ENCODE data around the gene NXT1. TPM values are rescaled to one million over a fixed set of nuclear protein-coding genes. Genes with fewer than 3 reads are reported as not detected.
"Not testable (repeated sequence)": the region's sequence is repeated elsewhere in the genome, so short reads cannot be mapped to it uniquely, and the experiment has no call there.

Gene NXT1
- total RNA-seq, 2 experiments from 2014 or later = 31.9 to 36.9 TPM

- no peaks in the 10 kb centered on the region for H3K27me3 Mint-ChIP-seq (ENCODE audit: low read depth)
- H3K27ac Mint-ChIP-seq = no peak overlapping the region
- H3K36me3 Mint-ChIP-seq (ENCODE audit: low read depth) = peaks cover 2% of the 10 kb centered on the region
- H3K4me1 Mint-ChIP-seq (ENCODE audit: low read depth) = no peaks in the 10 kb centered on the region
- H3K9me3 Mint-ChIP-seq = no peaks in the 10 kb centered on the region
- CTCF ChIA-PET = no interaction called here
- intact Hi-C loops (cut with micrococcal nuclease) = no loop called here
- DNase-seq = no peak
- H3K4me3 Mint-ChIP-seq = no peak overlapping the region
Measured at GRCh38 chr20:23335521-23335920, 15.1 kb upstream of the NXT1 start.

GRCh38 chr20:23336476-23336875 is 14.1 kb upstream of the NXT1 start:
- H3K27ac Mint-ChIP-seq = no peak overlapping the region
- DNase-seq = no peak
- H3K36me3 Mint-ChIP-seq (ENCODE audit: low read depth) = no peaks in the 10 kb centered on the region
- CTCF ChIA-PET = no interaction called here
- no peaks in the 10 kb centered on the region for H3K4me1 Mint-ChIP-seq (ENCODE audit: low read depth)
- intact Hi-C loops (cut with micrococcal nuclease) = no loop called here
- no peak overlapping the region for H3K4me3 Mint-ChIP-seq
- no peaks in the 10 kb centered on the region for H3K27me3 Mint-ChIP-seq (ENCODE audit: low read depth)
- no peaks in the 10 kb centered on the region for H3K9me3 Mint-ChIP-seq

- intact Hi-C loops (cut with micrococcal nuclease) = no loop called here
- H3K27me3 Mint-ChIP-seq (ENCODE audit: low read depth) = no peaks in the 10 kb centered on the region
- DNase-seq = no peak
- no peaks in the 10 kb centered on the region for H3K9me3 Mint-ChIP-seq
- H3K4me1 Mint-ChIP-seq (ENCODE audit: low read depth) = no peaks in the 10 kb centered on the region
- H3K27ac Mint-ChIP-seq = no peak overlapping the region
- no peak overlapping the region for H3K4me3 Mint-ChIP-seq
- CTCF ChIA-PET = no interaction called here
- H3K36me3 Mint-ChIP-seq (ENCODE audit: low read depth) = no peaks in the 10 kb centered on the region
Measured at GRCh38 chr20:23337312-23337711, 13.3 kb upstream of the NXT1 start.

GRCh38 chr20:23339986-23340385 is 10.6 kb upstream of the NXT1 start:
- DNase-seq = no peak
- H3K9me3 Mint-ChIP-seq = no peaks in the 10 kb centered on the region
- CTCF ChIA-PET = interaction anchor here (0.7 to 2.6 kb wide), 5 partner anchors 8 to 1002 kb away, joined by 3 to 18 read pairs (median 4); no protein-coding TSS in a partner anchor
- H3K36me3 Mint-ChIP-seq (ENCODE audit: low read depth) = no peaks in the 10 kb centered on the region
- no peaks in the 10 kb centered on the region for H3K4me1 Mint-ChIP-seq (ENCODE audit: low read depth)
- H3K4me3 Mint-ChIP-seq = no peak overlapping the region
- intact Hi-C loops (cut with micrococcal nuclease) = loop anchor here (2.0 kb wide), 1 partner anchor 1001 kb away; no protein-coding TSS in a partner anchor
- no peak overlapping the region for H3K27ac Mint-ChIP-seq
- H3K27me3 Mint-ChIP-seq (ENCODE audit: low read depth) = no peaks in the 10 kb centered on the region

- H3K9me3 Mint-ChIP-seq = no peaks in the 10 kb centered on the region
- H3K27me3 Mint-ChIP-seq (ENCODE audit: low read depth) = no peaks in the 10 kb centered on the region
- CTCF ChIA-PET = interaction anchor here (0.7 to 2.6 kb wide), 6 partner anchors 8 to 1002 kb away, joined by 3 to 18 read pairs (median 4); no protein-coding TSS in a partner anchor
- no peaks in the 10 kb centered on the region for H3K36me3 Mint-ChIP-seq (ENCODE audit: low read depth)
- DNase-seq = peak; percentile 55
- H3K4me3 Mint-ChIP-seq = no peak overlapping the region
- no peaks in the 10 kb centered on the region for H3K4me1 Mint-ChIP-seq (ENCODE audit: low read depth)
- intact Hi-C loops (cut with micrococcal nuclease) = loop anchor here (2.0 kb wide), 1 partner anchor 1002 kb away; no protein-coding TSS in a partner anchor
- H3K27ac Mint-ChIP-seq = no peak overlapping the region
Measured at GRCh38 chr20:23340524-23340923, 10.1 kb upstream of the NXT1 start.

GRCh38 chr20:23341073-23341472 is 9.5 kb upstream of the NXT1 start:
- Mint-ChIP-seq H3K4me3 (no peak overlapping the region), H3K27ac (no peak overlapping the region), H3K27me3 (ENCODE audit: low read depth) (no peaks in the 10 kb centered on the region), H3K9me3 (no peaks in the 10 kb centered on the region), H3K4me1 (ENCODE audit: low read depth) (no peaks in the 10 kb centered on the region), H3K36me3 (ENCODE audit: low read depth) (no peaks in the 10 kb centered on the region)
- no peak for DNase-seq
- CTCF ChIA-PET = interaction anchor here (0.6 to 2.6 kb wide), 7 partner anchors 8 to 1003 kb away, joined by 3 to 18 read pairs (median 4); no protein-coding TSS in a partner anchor
- intact Hi-C loops (cut with micrococcal nuclease) = loop anchor here (2.0 kb wide), 1 partner anchor 1002 kb away; no protein-coding TSS in a partner anchor

GRCh38 chr20:23343590-23343989 is 7.0 kb upstream of the NXT1 start:
- no peak for DNase-seq
- intact Hi-C loops (cut with micrococcal nuclease) = no loop called here
- CTCF ChIA-PET = no interaction called here
- H3K4me3 Mint-ChIP-seq = no peak overlapping the region
- H3K27me3 Mint-ChIP-seq (ENCODE audit: low read depth) = no peaks in the 10 kb centered on the region
- H3K27ac Mint-ChIP-seq = no peak overlapping the region
- no peaks in the 10 kb centered on the region for H3K9me3 Mint-ChIP-seq
- no peaks in the 10 kb centered on the region for H3K36me3 Mint-ChIP-seq (ENCODE audit: low read depth)
- H3K4me1 Mint-ChIP-seq (ENCODE audit: low read depth) = peaks cover 2% of the 10 kb centered on the region

GRCh38 chr20:23344336-23344735 is 6.3 kb upstream of the NXT1 start:
- DNase-seq = no peak
- H3K36me3 Mint-ChIP-seq (ENCODE audit: low read depth) = no peaks in the 10 kb centered on the region
- no peak overlapping the region for H3K4me3 Mint-ChIP-seq
- H3K27me3 Mint-ChIP-seq (ENCODE audit: low read depth) = no peaks in the 10 kb centered on the region
- H3K9me3 Mint-ChIP-seq = no peaks in the 10 kb centered on the region
- intact Hi-C loops (cut with micrococcal nuclease) = no loop called here
- peaks cover 8% of the 10 kb centered on the region for H3K4me1 Mint-ChIP-seq (ENCODE audit: low read depth)
- CTCF ChIA-PET = no interaction called here
- no peak overlapping the region for H3K27ac Mint-ChIP-seq

- Mint-ChIP-seq H3K4me3 (no peak overlapping the region), H3K36me3 (ENCODE audit: low read depth) (peaks cover 1% of the 10 kb centered on the region), H3K27me3 (ENCODE audit: low read depth) (no peaks in the 10 kb centered on the region), H3K9me3 (no peaks in the 10 kb centered on the region), H3K4me1 (ENCODE audit: low read depth) (peaks cover 11% of the 10 kb centered on the region), H3K27ac (no peak overlapping the region)
- intact Hi-C loops (cut with micrococcal nuclease) = no loop called here
- no peak for DNase-seq
- CTCF ChIA-PET = no interaction called here
Measured at GRCh38 chr20:23346002-23346401, 4.6 kb upstream of the NXT1 start.

GRCh38 chr20:23347791-23348190 is 2.8 kb upstream of the NXT1 start:
- H3K27ac Mint-ChIP-seq = no peak overlapping the region
- CTCF ChIA-PET = no interaction called here
- no peak overlapping the region for H3K4me3 Mint-ChIP-seq
- peaks cover 3% of the 10 kb centered on the region for H3K36me3 Mint-ChIP-seq (ENCODE audit: low read depth)
- intact Hi-C loops (cut with micrococcal nuclease) = no loop called here
- no peak for DNase-seq
- no peaks in the 10 kb centered on the region for H3K27me3 Mint-ChIP-seq (ENCODE audit: low read depth)
- H3K9me3 Mint-ChIP-seq = no peaks in the 10 kb centered on the region
- H3K4me1 Mint-ChIP-seq (ENCODE audit: low read depth) = peaks cover 20% of the 10 kb centered on the region

GRCh38 chr20:23348510-23348909 is 2.1 kb upstream of the NXT1 start:
- H3K9me3 Mint-ChIP-seq; DNase-seq; intact Hi-C loops (cut with micrococcal nuclease); H3K27ac Mint-ChIP-seq; H3K4me3 Mint-ChIP-seq; H3K27me3 Mint-ChIP-seq (ENCODE audit: low read depth); H3K36me3 Mint-ChIP-seq (ENCODE audit: low read depth): not testable (repeated sequence)
- peaks cover 24% of the 10 kb centered on the region for H3K4me1 Mint-ChIP-seq (ENCODE audit: low read depth)
- CTCF ChIA-PET = interaction anchor here (0.6 kb wide), 1 partner anchor 7 kb away, joined by 4 read pairs; no protein-coding TSS in a partner anchor

- peaks cover 32% of the 10 kb centered on the region for H3K4me1 Mint-ChIP-seq (ENCODE audit: low read depth)
- H3K4me3 Mint-ChIP-seq = peak overlapping the region; percentile 77
- peaks cover 7% of the 10 kb centered on the region for H3K36me3 Mint-ChIP-seq (ENCODE audit: low read depth)
- CTCF ChIA-PET = interaction anchor here (1.1 to 2.0 kb wide), 7 partner anchors 9 to 91 kb away, joined by 3 to 17 read pairs (median 6); partner anchors contain the start of gene NAPB
- peak overlapping the region; percentile 100 for H3K27ac Mint-ChIP-seq
- no peaks in the 10 kb centered on the region for H3K27me3 Mint-ChIP-seq (ENCODE audit: low read depth)
- H3K9me3 Mint-ChIP-seq = no peaks in the 10 kb centered on the region
- intact Hi-C loops (cut with micrococcal nuclease) = loop anchor here (1.0 to 10.0 kb wide), 8 partner anchors 9 to 1805 kb away; partner anchors contain the start of genes GZF1 and NAPB
- peak; percentile 76 for DNase-seq
Measured at GRCh38 chr20:23349338-23350195, 1.0 kb upstream of the NXT1 start.
